DMS53 (cell line): ENCODE results near the gene DGCR2.
A peak's percentile ranks its signal among the peaks of the same experiment; 100 is the strongest.
"Not testable (repeated sequence)": the region's sequence is repeated elsewhere in the genome, so short reads cannot be mapped to it uniquely, and the experiment has no call there.

Experiments used
- DNase-seq: peaks from one replicate; lab custom pipeline; 2025; lab: John Stamatoyannopoulos, UW

Gene DGCR2

DNA sequence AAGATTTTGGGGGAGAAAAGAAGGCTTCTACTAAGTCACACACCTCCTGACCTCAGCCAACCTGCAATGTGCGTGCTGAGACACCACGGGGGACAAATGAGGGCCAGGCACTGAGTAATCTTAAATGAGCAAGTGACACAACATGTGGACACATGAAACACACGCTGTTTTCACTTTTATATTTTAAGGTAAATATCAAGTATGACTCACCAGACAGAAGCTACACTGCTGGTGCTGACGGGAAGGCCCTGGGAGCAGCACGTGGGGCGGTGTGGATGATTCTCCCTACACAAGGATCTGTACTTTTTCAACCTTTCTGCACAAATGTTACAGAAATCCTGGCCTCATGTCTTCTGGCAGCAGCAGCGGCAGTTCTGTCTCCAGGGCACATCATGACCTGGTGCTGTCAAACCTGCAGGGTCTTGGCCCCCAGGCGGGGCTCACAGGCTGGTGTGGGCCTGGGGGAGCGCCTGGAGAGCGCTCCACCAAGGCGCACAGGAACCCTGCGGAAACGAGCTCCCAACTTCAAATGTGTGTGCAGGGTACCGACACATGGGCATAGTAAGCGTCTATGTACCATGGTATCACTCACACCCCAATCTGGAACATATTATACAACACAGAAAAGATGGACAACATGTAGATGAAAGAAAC lies 61.7 kb downstream of the DGCR2 start:
- peak; percentile 44 for DNase-seq

GRCh38 chr22:19059481-19060278 lies 62.5 kb downstream of the DGCR2 start:
- no peak for DNase-seq

GRCh38 chr22:19058713-19059451 lies 63.3 kb downstream of the DGCR2 start:
- peak; percentile 5 for DNase-seq

- DNase-seq, result no peak
Measured at GRCh38 chr22:19057999-19058491, 64.2 kb downstream of the DGCR2 start.

DNA sequence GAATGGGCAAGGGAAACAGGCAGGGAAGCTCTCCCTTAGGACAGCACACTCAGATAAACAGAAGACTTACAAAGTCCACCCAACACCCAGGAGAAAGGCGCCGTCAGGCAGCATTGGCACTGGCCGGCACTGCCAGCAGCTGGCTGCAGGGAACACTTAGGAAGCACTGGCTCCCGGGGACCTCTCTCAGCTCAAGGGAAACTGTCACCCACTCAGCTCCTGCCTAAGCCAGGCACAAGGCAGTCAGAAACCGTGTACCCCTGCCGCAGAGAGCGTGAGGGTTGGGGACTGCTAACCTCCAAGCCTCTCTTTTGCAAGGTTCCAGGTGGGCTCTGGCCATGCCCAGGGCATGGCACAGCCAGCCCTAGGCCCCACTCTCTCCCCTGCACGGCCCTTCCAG lies 64.7 kb downstream of the DGCR2 start:
- no peak for DNase-seq

- no peak for DNase-seq
Measured at GRCh38 chr22:19056951-19057401, 65.2 kb downstream of the DGCR2 start.

GRCh38 chr22:19055801-19056200 lies 66.4 kb downstream of the DGCR2 start:
- no peak for DNase-seq

- no peak for DNase-seq
Measured at GRCh38 chr22:19052941-19053541, 69.2 kb downstream of the DGCR2 start.

DNA sequence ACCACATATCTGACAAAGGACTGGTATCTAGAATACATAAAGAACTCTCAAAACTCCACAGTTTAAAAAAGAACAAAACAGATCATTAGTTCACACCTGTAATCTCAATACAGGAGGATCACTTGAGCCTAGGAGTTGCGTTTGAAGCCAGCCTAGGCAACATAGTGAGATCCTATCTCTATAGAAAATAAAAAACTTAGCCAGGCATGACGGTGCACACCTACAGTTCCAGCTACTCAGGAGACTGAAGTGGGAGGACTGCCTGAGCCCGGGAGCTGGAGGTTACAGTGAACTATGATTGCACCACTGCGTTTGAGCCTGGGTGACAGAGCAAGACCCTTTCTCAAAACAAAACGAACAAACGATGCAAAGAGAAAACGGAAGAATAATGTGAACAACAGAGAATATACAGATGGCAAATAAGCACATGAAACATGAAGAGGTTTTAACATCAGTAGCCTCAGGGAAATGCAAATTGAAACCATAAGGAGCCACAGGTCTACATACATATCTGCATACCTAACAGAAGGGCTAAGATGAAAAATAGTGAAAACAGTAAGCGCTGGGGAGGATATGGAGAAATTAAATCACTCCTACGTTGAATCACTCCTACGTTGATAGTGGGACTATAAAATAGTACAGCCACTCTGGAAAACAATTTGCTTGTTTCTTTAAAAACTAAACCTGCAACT lies 70.7 kb downstream of the DGCR2 start:
- no peak for DNase-seq

GRCh38 chr22:19050847-19051246 lies 71.4 kb downstream of the DGCR2 start:
- DNase-seq, result not testable (repeated sequence)

- DNase-seq, result no peak
Measured at GRCh38 chr22:19050117-19050516, 72.1 kb downstream of the DGCR2 start.

- no peak for DNase-seq
Measured at GRCh38 chr22:19048531-19048930, 73.7 kb downstream of the DGCR2 start.

DNA sequence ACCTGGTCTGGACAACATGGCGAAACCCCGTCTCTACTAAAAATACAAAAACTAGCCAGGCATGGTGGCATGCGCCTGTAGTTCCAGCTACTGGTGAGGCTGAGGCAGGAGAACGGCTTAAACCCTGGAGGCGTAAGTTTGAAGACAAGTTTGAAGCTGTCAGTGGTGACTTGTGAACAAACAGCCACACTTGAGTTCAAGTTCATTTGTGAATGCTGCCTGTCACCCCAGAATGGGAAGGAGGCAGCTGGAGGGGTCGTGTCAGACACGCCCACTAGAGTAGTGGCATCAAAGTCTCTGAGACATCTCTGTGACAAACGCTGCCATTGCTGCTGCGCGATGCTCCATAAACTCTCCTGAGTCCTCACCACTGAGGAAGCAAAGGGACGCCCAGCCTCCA lies 74.2 kb downstream of the DGCR2 start:
- no peak for DNase-seq

DNA sequence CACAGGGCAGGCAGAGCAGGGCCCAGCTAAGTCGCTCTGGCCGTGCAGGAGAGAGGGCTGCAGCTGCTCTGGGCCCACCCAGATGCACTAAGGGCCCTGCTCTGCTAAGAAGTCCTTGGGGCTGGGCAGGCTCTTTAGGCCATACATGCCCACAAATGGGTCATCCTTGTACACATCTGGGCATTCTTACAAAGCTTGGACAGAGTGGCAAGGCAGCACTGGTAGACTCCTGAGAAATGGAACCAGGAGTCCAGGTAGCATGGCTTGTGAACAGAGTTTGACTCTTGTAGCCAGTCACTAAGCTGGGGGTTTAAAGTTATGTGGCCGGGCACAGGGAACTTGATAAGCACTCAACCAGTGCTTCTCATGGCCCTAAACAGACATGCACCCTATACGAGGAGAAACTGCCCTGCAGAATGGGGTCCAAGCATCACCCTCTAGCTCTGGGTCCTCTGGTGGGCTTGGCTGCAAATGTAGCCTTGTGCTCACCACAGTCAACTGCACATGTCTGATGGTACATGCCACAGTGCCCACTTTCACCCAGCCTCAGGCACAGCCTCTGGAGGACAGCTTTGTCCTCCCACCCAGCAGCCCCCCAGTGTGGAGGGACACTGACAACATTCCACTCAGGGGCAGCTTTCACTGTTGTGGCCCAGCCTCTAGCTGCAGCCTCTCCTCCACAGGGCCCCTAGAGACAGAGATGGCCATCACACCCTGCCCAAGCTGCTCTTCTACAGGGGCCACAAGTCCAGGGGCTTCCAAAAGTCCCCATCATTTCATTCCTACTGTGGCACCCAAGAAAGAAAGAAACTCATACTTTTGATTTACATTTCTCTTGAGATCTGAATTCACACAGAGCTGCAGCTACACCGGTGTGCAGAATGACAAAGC lies 75.2 kb downstream of the DGCR2 start:
- DNase-seq, result no peak

- no peak for DNase-seq
Measured at GRCh38 chr22:19046287-19046686, 75.9 kb downstream of the DGCR2 start.

GRCh38 chr22:19045094-19045493 lies 77.1 kb downstream of the DGCR2 start:
- DNase-seq, result peak; percentile 19

DNA sequence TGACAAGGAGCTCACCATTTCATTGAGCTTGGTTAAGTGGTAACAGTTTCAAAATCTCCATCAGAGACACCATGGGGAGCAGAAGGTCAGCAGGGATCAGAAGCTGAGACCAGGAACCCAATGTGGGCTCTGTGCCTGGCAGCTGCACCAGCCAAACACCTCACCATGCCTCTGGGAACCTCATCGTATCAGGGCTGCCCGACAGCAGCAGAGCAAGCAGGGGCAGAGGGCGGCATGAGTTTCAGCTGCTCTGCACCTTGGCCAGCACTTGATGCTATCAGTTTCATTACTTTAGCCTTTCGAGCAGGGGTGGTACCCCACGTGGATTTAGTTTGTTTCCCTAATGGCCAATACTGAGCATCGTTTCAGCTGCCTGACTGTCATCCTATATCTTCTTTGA lies 77.8 kb downstream of the DGCR2 start:
- no peak for DNase-seq

- DNase-seq, result no peak
Measured at GRCh38 chr22:19043121-19044085, 78.8 kb downstream of the DGCR2 start.
